CD4-positive, alpha-beta T cell treated with Interleukin-1 beta for 1 hour (primary cell): Measurements from ENCODE around the gene PPIE.
A peak's percentile ranks its signal among the peaks of the same experiment; 100 is the strongest.

ENCODE experiments used
- DNase-seq, 2 donors: peaks; one replicate each; pipeline ENCODE4 v3.0.0-alpha.2; 2020 to 2022

PPIE gene

GRCh38 chr1:39720094-39720999 is 18.3 kb upstream of the PPIE start:
- peak in 1 of 2 donors; percentile 80 for DNase-seq

- no peak for DNase-seq
Observed at GRCh38 chr1:39721664-39722063, 17.0 kb upstream of the PPIE start.

GRCh38 chr1:39722495-39722894 is 16.2 kb upstream of the PPIE start:
- no peak for DNase-seq

GRCh38 chr1:39726600-39726999 is 12.1 kb upstream of the PPIE start:
- no peak for DNase-seq

- DNase-seq = no peak
Observed at GRCh38 chr1:39727221-39727931, 11.3 kb upstream of the PPIE start.

GRCh38 chr1:39727932-39728317 is 10.8 kb upstream of the PPIE start:
- DNase-seq = no peak

GRCh38 chr1:39729030-39729429 is 9.7 kb upstream of the PPIE start:
- no peak for DNase-seq

GRCh38 chr1:39729842-39730241 is 8.8 kb upstream of the PPIE start:
- no peak for DNase-seq

GRCh38 chr1:39732730-39733129 is 6.0 kb upstream of the PPIE start:
- no peak for DNase-seq

- no peak for DNase-seq
Observed at GRCh38 chr1:39733161-39733560, 5.5 kb upstream of the PPIE start.

- DNase-seq = no peak
Observed at GRCh38 chr1:39735731-39736130, 3.0 kb upstream of the PPIE start.

GRCh38 chr1:39737546-39738169 is 1.0 kb upstream of the PPIE start:
- no peak for DNase-seq

- DNase-seq = no peak
Observed at GRCh38 chr1:39745016-39745670, 6.5 kb downstream of the PPIE start.

- no peak for DNase-seq
Observed at GRCh38 chr1:39751595-39751994, 12.9 kb downstream of the PPIE start.

- DNase-seq = no peak
Observed at GRCh38 chr1:39752703-39753102, 14.0 kb downstream of the PPIE start.

- no peak for DNase-seq
Observed at GRCh38 chr1:39753132-39754025, 14.7 kb downstream of the PPIE start.

- no peak for DNase-seq
Observed at GRCh38 chr1:39754026-39754570, 15.4 kb downstream of the PPIE start.

- DNase-seq = no peak
Observed at GRCh38 chr1:39754906-39755504, 16.3 kb downstream of the PPIE start.

GRCh38 chr1:39755965-39756659 is 17.4 kb downstream of the PPIE start:
- DNase-seq = no peak

- no peak for DNase-seq
Observed at GRCh38 chr1:39757501-39757900, 18.8 kb downstream of the PPIE start.
